GM10847 (cell line): ENCODE results near the gene SMYD3.

Experiments used
- POLR2A ChIP-seq: IDR thresholded peaks from 2 replicates; pipeline ENCODE4 v1.6.1; 2011; ENCODE audit not compliant: insufficient read length; ENCODE audit errors: extremely low read depth

SMYD3 gene

DNA sequence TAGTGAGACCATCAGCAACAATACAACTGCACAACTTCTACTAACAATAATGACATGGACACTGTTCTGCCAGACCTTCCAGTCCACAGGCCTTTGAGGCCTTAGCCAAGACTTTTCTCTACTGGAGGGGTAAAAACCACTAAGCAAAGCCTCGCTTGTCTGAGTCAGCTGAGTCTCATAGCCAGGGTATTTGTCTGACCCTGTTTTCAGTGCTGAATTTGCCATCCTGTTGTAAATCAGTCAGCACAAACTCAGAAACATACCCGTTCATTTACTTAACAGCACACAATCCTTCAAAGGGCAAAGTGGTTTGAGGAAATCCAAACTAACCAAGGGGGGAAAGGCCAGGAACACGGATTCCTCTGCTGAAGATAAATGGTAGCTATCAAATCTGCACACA is 537.8 kb downstream of the SMYD3 start:
- no peak for TF ChIP-seq POLR2A

- TF ChIP-seq POLR2A: no peak
These were observed 538.3 kb downstream of the SMYD3 start for GRCh38 chr1:245968775-245969174.

- no peak for TF ChIP-seq POLR2A
These were observed 541.7 kb downstream of the SMYD3 start for GRCh38 chr1:245965398-245965797.

GRCh38 chr1:245963649-245964048 is 543.4 kb downstream of the SMYD3 start:
- TF ChIP-seq POLR2A: no peak

GRCh38 chr1:245962453-245962852 is 544.6 kb downstream of the SMYD3 start:
- no peak for TF ChIP-seq POLR2A

DNA sequence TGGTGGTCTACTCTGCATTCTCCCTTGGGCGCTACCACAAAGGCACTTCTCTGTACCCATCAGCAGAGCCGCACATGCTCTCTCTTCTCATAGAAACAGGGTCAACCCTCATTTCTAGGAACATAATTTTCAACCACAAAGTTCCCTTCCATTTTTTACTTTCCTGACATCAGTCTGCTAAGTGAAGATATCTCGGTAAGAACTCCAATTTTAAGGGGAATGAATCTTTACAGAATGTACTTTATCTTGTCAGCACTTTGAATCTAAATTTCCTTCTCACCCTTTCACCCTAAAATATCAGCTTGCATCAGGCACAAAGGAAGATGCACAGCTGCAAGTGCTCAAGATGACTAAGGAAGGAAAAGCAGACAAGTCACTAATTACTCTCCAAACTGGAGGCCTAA is 545.9 kb downstream of the SMYD3 start:
- TF ChIP-seq POLR2A: no peak

GRCh38 chr1:245960171-245960570 is 546.9 kb downstream of the SMYD3 start:
- no peak for TF ChIP-seq POLR2A

DNA sequence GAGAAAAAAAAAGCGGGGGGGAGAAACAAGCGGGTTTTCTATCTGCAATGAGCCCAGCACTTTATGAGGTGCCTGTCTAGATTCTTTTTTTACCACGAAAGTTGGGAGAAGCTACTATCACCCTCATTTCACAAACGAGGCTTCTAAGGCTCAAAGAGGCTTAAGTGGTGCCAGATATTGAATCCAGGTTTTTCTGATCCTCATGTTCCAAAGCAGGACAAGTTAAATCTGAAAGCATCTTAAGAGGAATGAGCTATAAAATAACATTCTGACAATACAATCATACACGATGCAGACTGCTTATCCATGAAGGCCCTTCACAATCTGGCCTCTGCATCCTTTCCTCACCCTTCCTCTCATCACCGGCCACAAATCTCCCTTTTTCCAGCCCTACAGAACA is 549.1 kb downstream of the SMYD3 start:
- no peak for TF ChIP-seq POLR2A

GRCh38 chr1:245957427-245957826 is 549.7 kb downstream of the SMYD3 start:
- TF ChIP-seq POLR2A: no peak

- no peak for TF ChIP-seq POLR2A
These were observed 550.9 kb downstream of the SMYD3 start for GRCh38 chr1:245956225-245956624.

DNA sequence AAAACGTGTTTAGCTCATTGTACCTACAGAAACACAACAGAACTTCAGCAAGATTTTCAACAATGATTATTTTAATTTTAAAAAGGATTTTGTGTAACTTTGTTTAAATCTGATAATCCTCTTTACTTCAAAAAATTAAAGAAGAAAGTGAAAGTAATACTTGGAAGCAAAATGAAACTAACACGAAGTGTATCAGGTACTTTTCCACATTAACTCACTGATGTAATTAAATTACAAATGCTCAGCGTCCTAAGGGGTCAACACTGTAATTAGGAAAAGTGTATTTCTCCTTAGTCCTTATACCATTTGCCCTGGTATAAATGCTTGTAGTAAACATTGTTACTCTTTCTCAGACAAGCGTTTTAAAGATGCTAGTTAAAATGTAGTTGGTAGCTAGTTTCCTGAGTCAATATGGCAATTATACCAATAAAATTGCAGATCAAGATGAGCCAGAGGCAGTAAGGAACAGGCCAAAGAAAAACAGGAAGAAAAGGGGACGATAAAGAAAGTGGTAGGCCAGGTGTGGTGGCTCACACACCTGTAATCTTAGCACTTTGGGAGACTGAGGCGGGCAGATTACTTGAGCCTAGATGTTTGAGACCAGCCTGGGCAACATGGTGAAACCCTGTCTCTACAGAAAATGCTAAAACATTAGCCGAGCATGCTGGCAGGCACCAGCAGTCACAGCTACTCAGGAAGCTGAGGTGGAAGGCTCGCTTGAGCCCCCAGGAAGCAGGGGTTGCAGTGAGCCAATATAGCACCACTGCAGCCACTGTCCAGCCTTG is 553.0 kb downstream of the SMYD3 start:
- TF ChIP-seq POLR2A: no peak

DNA sequence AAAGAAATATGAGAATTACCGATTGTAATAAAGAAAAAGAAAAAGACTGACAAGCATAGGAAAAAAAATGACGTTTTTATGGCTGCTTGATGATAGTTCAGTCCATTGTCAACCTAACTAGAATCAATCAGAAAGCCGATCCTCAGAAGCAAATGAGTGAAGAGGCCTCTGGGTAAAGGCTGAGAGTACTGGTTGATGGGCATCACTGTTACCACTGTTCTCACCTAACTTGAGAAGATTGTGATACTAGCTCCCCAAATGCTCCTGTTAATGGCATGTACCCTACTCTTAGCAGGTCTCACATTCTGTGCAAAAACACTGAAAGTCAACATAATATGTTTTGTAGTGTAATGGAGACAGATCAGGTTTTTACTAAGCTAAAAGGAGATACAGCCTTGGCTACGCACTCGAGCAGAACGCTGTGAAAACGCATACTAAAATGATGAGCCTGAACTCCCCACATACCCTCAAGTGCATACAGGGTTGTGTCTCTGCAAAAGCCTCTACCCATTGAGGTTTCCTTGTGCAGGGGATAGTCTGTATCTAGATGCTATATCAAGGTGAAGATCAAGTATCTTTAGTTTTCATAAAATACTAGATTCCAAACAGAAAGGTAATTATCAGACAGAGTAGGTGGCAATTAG is 554.6 kb downstream of the SMYD3 start:
- TF ChIP-seq POLR2A: no peak

- no peak for TF ChIP-seq POLR2A
These were observed 558.3 kb downstream of the SMYD3 start for GRCh38 chr1:245948786-245949185.

GRCh38 chr1:245946905-245947304 is 560.2 kb downstream of the SMYD3 start:
- no peak for TF ChIP-seq POLR2A

DNA sequence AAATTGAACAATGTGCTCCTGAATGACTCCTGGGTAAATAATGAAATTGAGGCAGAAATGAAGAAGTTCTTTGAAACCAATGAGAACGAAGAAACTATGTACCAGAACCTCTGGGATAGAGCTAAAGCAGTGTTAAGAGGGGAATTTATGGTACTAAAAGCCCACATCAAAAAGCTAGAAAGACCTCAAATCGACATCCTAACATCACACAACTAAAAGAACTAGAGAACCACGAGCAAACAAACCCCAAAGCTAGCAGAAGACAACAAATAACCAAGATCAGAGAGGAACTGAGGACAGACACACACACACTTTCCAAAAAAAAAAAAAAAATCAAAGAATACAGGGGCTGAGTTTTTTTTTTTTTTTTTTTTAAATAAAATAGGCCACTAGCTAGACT is 564.2 kb downstream of the SMYD3 start:
- TF ChIP-seq POLR2A: no peak

GRCh38 chr1:245939756-245940345 is 567.2 kb downstream of the SMYD3 start:
- TF ChIP-seq POLR2A: no peak
